ENCODE measurements around the gene RASL12.

RASL12 gene

GRCh38 chr15:65059369-65059750 lies 8.4 kb downstream of the RASL12 start:
- no peak for TF ChIP-seq CTCF (IDR thresholded peaks at IDR 0.05; ENCODE audit: insufficient read depth, missing control alignments)
- FAIRE-seq: no peak
- DNase-seq (ENCODE audit: insufficient read length, low spot score): no peak

GRCh38 chr15:65058394-65059368 lies 9.1 kb downstream of the RASL12 start:
- no peak for FAIRE-seq

GRCh38 chr15:65057549-65057940 lies 10.2 kb downstream of the RASL12 start:
- TF ChIP-seq CTCF (IDR thresholded peaks at IDR 0.05; ENCODE audit: insufficient read depth, missing control alignments): no peak
- no peak for DNase-seq (ENCODE audit: insufficient read length, low spot score)
- no peak for FAIRE-seq

More at GRCh38 chr15:65058394-65059368, 9.1 kb downstream of the RASL12 start:
- TF ChIP-seq CTCF (IDR thresholded peaks at IDR 0.05; ENCODE audit: insufficient read depth, missing control alignments): no peak
- no peak for DNase-seq (ENCODE audit: insufficient read length, low spot score)

- FAIRE-seq (no peak), DNase-seq (ENCODE audit: insufficient read length, low spot score) (no peak)
- no peak for TF ChIP-seq CTCF (IDR thresholded peaks at IDR 0.05; ENCODE audit: insufficient read depth, missing control alignments)
These were observed 10.8 kb downstream of the RASL12 start for GRCh38 chr15:65056868-65057548.

DNA sequence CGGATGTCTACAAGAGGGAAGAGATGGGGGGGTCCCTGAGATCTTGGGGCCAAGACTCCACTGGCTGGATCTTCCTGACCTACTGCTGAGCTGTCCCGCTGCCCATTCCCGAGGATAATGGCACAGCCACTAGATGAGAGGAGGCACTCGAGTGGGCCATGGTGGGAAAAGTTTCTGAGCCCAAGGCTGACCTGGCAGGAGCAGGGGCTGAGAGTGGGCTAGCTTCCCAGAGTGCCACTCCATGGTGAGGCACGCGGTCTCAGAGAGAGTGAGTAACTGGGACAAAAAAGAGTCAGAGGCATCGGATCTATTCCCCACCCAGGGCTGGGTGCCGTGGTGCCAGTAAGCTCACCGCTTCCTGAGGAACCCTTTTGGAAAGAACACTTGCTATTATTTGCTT lies 11.7 kb downstream of the RASL12 start:
- TF ChIP-seq CTCF (IDR thresholded peaks at IDR 0.05; ENCODE audit: insufficient read depth, missing control alignments): no peak
- FAIRE-seq: no peak

GRCh38 chr15:65055201-65055870 lies 12.5 kb downstream of the RASL12 start:
- FAIRE-seq (no peak), DNase-seq (ENCODE audit: insufficient read length, low spot score) (no peak)
- no peak for TF ChIP-seq CTCF (IDR thresholded peaks at IDR 0.05; ENCODE audit: insufficient read depth, missing control alignments)

More for the DNA sequence above, 11.7 kb downstream of the RASL12 start:
- DNase-seq (ENCODE audit: insufficient read length, low spot score): no peak

Measured in D721Med (cell line).